HG02885 (cell line): ENCODE measurements around the gene LYST.

Experiments used
- ATAC-seq: cut with Tn5 transposase; IDR thresholded peaks from one replicate; pipeline ENCODE4 v1.9.1; 2021; ENCODE audit warnings: mild to moderate bottlenecking; ENCODE audit not compliant: unreplicated experiment, poor library complexity

The LYST gene

GRCh38 chr1:235892202-235892601 lies 25.5 kb upstream of the LYST start:
- no peak for ATAC-seq

- ATAC-seq = peak; percentile 87
These were observed 21.5 kb upstream of the LYST start for GRCh38 chr1:235888119-235888643.

GRCh38 chr1:235887676-235888075 lies 21.0 kb upstream of the LYST start:
- no peak for ATAC-seq

- no peak for ATAC-seq
These were observed 19.1 kb upstream of the LYST start for GRCh38 chr1:235885655-235886262.

GRCh38 chr1:235883261-235883927 lies 16.7 kb upstream of the LYST start:
- peak; percentile 39 for ATAC-seq

- no peak for ATAC-seq
These were observed 16.1 kb upstream of the LYST start for GRCh38 chr1:235882816-235883215.

GRCh38 chr1:235881930-235882700 lies 15.4 kb upstream of the LYST start:
- ATAC-seq = no peak

GRCh38 chr1:235878082-235878811 lies 11.5 kb upstream of the LYST start:
- ATAC-seq = no peak

GRCh38 chr1:235876402-235876841 lies 9.7 kb upstream of the LYST start:
- ATAC-seq = no peak

- no peak for ATAC-seq
These were observed 8.4 kb upstream of the LYST start for GRCh38 chr1:235875036-235875597.

GRCh38 chr1:235874261-235874660 lies 7.6 kb upstream of the LYST start:
- no peak for ATAC-seq

- no peak for ATAC-seq
These were observed 6.9 kb upstream of the LYST start for GRCh38 chr1:235873571-235873970.

GRCh38 chr1:235873045-235873444 lies 6.3 kb upstream of the LYST start:
- ATAC-seq = no peak

- ATAC-seq = no peak
These were observed 5.6 kb upstream of the LYST start for GRCh38 chr1:235872270-235872669.

GRCh38 chr1:235867903-235868469 lies 1.3 kb upstream of the LYST start:
- ATAC-seq = peak; percentile 29

- peak; percentile 80 for ATAC-seq
These were observed 473 bp upstream of the LYST start for GRCh38 chr1:235866913-235867845.

GRCh38 chr1:235865565-235866204 lies 1.0 kb downstream of the LYST start:
- ATAC-seq = no peak

GRCh38 chr1:235864931-235865525 lies 1.7 kb downstream of the LYST start:
- no peak for ATAC-seq
